ENCODE results near the gene SCN3A.

Gene SCN3A

GRCh38 chr2:165087933-165088901 is 115.6 kb downstream of the SCN3A start:
- TF ChIP-seq TAF1 (IDR thresholded peaks at IDR 0.05; ENCODE audit: low read depth): no peak
- no peak for TF ChIP-seq FOXM1 (IDR thresholded peaks at IDR 0.05; ENCODE audit: borderline replicate concordance, low read depth)
- TF ChIP-seq, protein P1, sequence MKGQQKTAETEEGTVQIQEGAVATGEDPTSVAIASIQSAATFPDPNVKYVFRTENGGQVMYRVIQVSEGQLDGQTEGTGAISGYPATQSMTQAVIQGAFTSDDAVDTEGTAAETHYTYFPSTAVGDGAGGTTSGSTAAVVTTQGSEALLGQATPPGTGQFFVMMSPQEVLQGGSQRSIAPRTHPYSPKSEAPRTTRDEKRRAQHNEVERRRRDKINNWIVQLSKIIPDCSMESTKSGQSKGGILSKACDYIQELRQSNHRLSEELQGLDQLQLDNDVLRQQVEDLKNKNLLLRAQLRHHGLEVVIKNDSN (IDR thresholded peaks at IDR 0.05): no peak
- no peak for TF ChIP-seq CEBPB (IDR thresholded peaks at IDR 0.05)
- TF ChIP-seq ZBTB7A (IDR thresholded peaks at IDR 0.05; ENCODE audit: low read depth): no peak
- TF ChIP-seq RAD21 (IDR thresholded peaks at IDR 0.05; ENCODE audit: low read depth): no peak
- TF ChIP-seq EP300 (IDR thresholded peaks at IDR 0.05; ENCODE audit: borderline replicate concordance): no peak
- TF ChIP-seq CREB1 (IDR thresholded peaks at IDR 0.05; ENCODE audit: low read depth): no peak
- no peak for TF ChIP-seq TEAD4 (IDR thresholded peaks at IDR 0.05)
- TF ChIP-seq REST (IDR thresholded peaks at IDR 0.05; ENCODE audit: low read depth): no peak
- TF ChIP-seq YY1 (IDR thresholded peaks at IDR 0.05; ENCODE audit: low read depth): no peak

GRCh38 chr2:165086337-165086736 is 117.5 kb downstream of the SCN3A start:
- TF ChIP-seq EP300 (IDR thresholded peaks at IDR 0.05; ENCODE audit: borderline replicate concordance) (no peak), TAF1 (IDR thresholded peaks at IDR 0.05; ENCODE audit: low read depth) (no peak), FOXM1 (IDR thresholded peaks at IDR 0.05; ENCODE audit: borderline replicate concordance, low read depth) (no peak), REST (IDR thresholded peaks at IDR 0.05; ENCODE audit: low read depth) (no peak), TCF12 (IDR thresholded peaks at IDR 0.05; ENCODE audit: low read depth) (no peak), NFIC (IDR thresholded peaks at IDR 0.05) (no peak), ZBTB7A (IDR thresholded peaks at IDR 0.05; ENCODE audit: low read depth) (no peak), CEBPB (IDR thresholded peaks at IDR 0.05) (no peak), RAD21 (IDR thresholded peaks at IDR 0.05; ENCODE audit: low read depth) (no peak), TEAD4 (IDR thresholded peaks at IDR 0.05) (no peak), EGR1 (IDR thresholded peaks at IDR 0.05) (no peak), CREB1 (IDR thresholded peaks at IDR 0.05; ENCODE audit: low read depth) (no peak), YY1 (IDR thresholded peaks at IDR 0.05; ENCODE audit: low read depth) (no peak)
- TF ChIP-seq, protein P2, sequence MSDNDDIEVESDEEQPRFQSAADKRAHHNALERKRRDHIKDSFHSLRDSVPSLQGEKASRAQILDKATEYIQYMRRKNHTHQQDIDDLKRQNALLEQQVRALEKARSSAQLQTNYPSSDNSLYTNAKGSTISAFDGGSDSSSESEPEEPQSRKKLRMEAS (IDR thresholded peaks at IDR 0.05): no peak
- TF ChIP-seq, protein P1 (IDR thresholded peaks at IDR 0.05): no peak

GRCh38 chr2:165083326-165083725 is 120.5 kb downstream of the SCN3A start:
- no peak for TF ChIP-seq REST (IDR thresholded peaks at IDR 0.05; ENCODE audit: low read depth)
- TF ChIP-seq, protein P1 (IDR thresholded peaks at IDR 0.05): no peak
- no peak for TF ChIP-seq YY1 (IDR thresholded peaks at IDR 0.05; ENCODE audit: low read depth)
- no peak for TF ChIP-seq ZBTB7A (IDR thresholded peaks at IDR 0.05; ENCODE audit: low read depth)
- TF ChIP-seq TCF12 (IDR thresholded peaks at IDR 0.05; ENCODE audit: low read depth): no peak
- no peak for TF ChIP-seq FOXM1 (IDR thresholded peaks at IDR 0.05; ENCODE audit: borderline replicate concordance, low read depth)
- no peak for TF ChIP-seq RAD21 (IDR thresholded peaks at IDR 0.05; ENCODE audit: low read depth)
- TF ChIP-seq TEAD4 (IDR thresholded peaks at IDR 0.05): no peak

DNA sequence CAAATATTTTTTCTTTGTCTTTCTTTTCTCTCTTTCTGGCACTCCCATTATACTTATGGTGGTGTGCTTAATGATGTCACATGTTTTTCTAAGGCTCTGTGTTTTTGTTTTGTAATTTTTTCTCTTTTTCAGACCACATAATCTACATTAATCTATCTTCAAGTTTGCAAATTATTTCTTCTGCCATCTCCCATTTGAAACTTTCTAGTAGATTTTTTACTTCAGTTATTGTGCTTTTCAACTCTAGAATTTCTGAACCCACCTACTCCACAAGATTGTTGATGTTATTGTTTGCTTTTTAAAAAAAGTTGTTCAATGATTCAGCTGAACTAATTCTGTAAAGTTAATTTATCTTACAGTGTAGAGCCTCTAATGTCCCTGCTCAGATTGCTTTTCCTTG is 121.4 kb downstream of the SCN3A start:
- TF ChIP-seq TEAD4 (IDR thresholded peaks at IDR 0.05) (no peak), FOXM1 (IDR thresholded peaks at IDR 0.05; ENCODE audit: borderline replicate concordance, low read depth) (no peak), NFIC (IDR thresholded peaks at IDR 0.05) (no peak), TAF1 (IDR thresholded peaks at IDR 0.05; ENCODE audit: low read depth) (no peak), EP300 (IDR thresholded peaks at IDR 0.05; ENCODE audit: borderline replicate concordance) (no peak), YY1 (IDR thresholded peaks at IDR 0.05; ENCODE audit: low read depth) (no peak), CEBPB (IDR thresholded peaks at IDR 0.05) (no peak)
- TF ChIP-seq, protein P1 (IDR thresholded peaks at IDR 0.05): no peak
- TF ChIP-seq, protein P2 (IDR thresholded peaks at IDR 0.05): no peak

Data from Ishikawa (cell line).